Measurements from ENCODE around the gene RFK.

Gene RFK

DNA sequence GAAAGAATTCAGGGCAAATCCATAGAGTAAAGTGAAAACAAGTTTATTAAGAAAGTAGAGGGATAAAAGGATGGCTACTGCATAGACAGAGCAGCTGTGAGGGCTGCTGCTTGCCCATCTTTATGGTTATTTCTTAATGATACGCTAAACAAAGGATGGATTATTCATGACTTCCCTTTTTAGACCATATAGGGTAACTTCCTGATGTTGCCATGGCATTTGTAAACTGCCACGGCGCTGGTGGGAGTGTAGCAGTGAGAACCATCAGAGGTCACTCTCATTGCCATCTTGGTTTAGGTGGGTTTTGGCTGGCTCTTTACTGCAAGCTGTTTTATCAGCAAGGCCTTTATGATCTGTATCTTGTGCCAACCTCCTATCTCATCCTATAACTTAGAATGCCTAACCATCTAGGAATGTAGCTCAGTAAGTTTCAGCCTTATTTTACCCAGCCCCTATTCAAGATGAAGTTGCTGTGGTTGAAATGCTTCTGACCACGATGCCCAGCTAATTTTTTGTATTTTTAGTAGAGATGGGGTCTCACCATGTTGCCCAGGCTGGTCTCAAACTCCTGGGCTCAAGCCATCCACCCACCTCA lies 42.1 kb downstream of the RFK start:
- no peak overlapping the region for H3K4me3 ChIP-seq (replicated peaks; ENCODE audit: low read depth, low read length)
- no peak for DNase-seq (ENCODE audit: low read depth)
- TF ChIP-seq, protein P1, sequence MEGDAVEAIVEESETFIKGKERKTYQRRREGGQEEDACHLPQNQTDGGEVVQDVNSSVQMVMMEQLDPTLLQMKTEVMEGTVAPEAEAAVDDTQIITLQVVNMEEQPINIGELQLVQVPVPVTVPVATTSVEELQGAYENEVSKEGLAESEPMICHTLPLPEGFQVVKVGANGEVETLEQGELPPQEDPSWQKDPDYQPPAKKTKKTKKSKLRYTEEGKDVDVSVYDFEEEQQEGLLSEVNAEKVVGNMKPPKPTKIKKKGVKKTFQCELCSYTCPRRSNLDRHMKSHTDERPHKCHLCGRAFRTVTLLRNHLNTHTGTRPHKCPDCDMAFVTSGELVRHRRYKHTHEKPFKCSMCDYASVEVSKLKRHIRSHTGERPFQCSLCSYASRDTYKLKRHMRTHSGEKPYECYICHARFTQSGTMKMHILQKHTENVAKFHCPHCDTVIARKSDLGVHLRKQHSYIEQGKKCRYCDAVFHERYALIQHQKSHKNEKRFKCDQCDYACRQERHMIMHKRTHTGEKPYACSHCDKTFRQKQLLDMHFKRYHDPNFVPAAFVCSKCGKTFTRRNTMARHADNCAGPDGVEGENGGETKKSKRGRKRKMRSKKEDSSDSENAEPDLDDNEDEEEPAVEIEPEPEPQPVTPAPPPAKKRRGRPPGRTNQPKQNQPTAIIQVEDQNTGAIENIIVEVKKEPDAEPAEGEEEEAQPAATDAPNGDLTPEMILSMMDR (IDR thresholded peaks at IDR 0.05; ENCODE audit: low read length, missing control alignments), result no peak

DNA sequence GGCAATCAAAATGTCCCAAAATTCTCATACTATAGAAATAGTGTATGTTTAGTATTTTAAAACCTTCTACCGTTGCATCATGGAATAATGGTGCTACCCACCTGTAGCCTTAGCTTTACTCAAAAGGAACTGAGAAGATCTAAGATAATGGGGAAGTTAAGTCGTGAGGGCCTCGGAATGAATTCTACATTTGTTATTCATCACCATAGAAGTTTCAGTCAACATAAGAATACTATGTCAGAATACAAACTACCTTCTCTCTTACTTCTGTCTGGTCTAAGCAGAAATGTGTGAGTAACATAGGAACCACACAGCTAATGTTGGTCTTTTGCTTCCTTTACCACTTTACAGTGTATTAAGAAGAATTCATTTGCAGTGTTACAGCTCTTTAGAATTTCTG lies 43.2 kb downstream of the RFK start:
- no peak for DNase-seq (ENCODE audit: low read depth)
- H3K4me3 ChIP-seq (replicated peaks; ENCODE audit: low read depth, low read length), result no peak overlapping the region
- TF ChIP-seq, protein P1 (IDR thresholded peaks at IDR 0.05; ENCODE audit: low read length, missing control alignments), result no peak

DNA sequence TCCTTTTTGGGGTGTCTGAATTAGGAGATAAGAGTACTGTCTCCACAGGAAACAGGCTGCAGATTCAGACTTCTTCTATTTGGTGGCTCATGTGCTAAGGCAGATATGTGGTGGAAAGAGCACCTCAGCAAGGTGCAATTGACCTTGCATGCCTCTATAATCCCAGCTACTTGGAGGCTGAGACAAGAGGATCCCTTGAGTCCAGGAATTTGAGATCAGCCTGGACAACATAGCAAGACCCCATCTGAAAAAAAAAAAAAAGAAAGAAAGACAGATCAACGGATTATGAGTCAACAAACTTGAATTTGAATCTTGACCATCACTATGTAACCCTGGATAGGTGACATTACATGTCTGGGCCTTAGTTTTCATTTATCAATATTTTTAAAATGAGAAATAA lies 44.4 kb downstream of the RFK start:
- DNase-seq (ENCODE audit: low read depth), result no peak
- no peak overlapping the region for H3K4me3 ChIP-seq (replicated peaks; ENCODE audit: low read depth, low read length)
- TF ChIP-seq, protein P1 (IDR thresholded peaks at IDR 0.05; ENCODE audit: low read length, missing control alignments), result no peak

DNA sequence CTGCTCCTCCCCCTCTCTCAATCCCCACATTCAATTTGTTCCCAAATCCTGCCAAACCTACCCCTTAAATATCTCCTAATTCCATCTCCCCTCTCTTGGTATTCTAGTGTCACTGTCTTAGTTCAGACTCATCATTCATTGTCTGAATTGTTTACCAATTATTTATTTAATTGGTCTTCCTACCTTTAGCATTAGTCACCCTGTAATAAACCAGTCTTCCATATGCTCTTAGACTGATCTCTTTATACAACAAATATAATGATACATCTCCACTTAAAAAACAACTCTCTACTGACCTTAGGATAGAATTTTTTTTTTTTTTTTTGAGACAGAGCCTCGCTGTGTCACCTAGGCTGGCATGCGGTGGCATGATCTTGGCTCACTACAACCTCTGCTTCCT lies 51.4 kb downstream of the RFK start:
- TF ChIP-seq, protein P1 (IDR thresholded peaks at IDR 0.05; ENCODE audit: low read length, missing control alignments), result no peak
- no peak for DNase-seq (ENCODE audit: low read depth)
- no peak overlapping the region for H3K4me3 ChIP-seq (replicated peaks; ENCODE audit: low read depth, low read length)

DNA sequence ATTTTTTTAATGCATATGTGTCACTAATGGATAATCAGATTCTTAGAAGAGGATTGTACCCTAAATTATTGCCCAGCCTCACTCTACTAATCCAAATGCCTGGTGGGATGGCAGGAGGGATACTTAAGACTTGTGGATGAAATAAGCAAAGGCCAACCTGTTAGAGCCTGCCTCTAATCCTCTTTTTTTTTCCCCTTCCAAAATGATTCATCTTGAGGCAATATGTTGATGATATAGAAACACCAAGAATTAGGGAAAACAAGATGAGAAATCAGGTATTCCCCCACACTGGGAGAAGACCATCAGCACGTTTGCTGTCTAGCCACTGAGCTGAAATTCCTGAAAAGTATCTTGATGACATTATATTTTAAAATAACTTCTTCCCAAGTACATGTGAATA lies 52.0 kb downstream of the RFK start:
- DNase-seq (ENCODE audit: low read depth), result no peak
- H3K4me3 ChIP-seq (replicated peaks; ENCODE audit: low read depth, low read length), result no peak overlapping the region
- TF ChIP-seq, protein P1 (IDR thresholded peaks at IDR 0.05; ENCODE audit: low read length, missing control alignments), result no peak

DNA sequence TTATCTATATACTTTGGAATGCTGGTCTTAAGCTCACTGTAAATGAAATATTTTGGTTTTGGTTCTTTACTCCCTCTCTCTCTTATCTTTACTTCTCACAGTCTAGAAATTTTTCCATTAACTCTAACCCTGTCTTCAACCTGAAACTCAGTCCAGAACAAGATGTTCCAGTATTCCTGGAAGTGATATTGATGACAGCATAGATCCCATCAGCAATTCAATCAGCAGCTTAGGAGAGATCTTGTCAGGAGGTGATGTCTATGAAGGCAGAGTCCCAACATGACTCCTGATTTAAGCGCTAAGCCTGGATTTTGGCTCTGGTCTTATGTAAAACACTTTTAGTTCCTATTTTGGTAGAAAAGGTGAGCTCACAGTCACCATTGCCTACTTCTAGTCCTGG lies 52.6 kb downstream of the RFK start:
- TF ChIP-seq, protein P1 (IDR thresholded peaks at IDR 0.05; ENCODE audit: low read length, missing control alignments), result no peak
- DNase-seq (ENCODE audit: low read depth), result no peak
- H3K4me3 ChIP-seq (replicated peaks; ENCODE audit: low read depth, low read length), result no peak overlapping the region

DNA sequence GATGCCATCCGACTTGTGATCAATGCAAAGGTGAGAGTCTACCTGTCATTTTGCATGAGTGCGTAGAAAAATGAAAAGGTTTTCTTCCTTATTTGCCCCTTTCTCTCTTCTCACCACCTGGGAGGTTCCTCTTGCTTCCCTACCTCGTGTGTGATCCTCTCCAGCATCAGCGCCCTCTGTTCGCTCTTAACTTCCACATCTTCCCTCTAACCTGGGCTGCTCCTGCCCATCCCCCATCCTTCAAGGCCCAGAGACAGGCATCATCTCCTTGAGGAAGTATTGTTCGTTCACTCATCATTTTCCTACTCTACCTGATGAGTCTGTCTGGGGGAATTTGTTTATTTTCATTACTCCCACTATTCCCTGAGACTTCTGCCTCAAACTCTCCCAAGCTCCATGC lies 55.8 kb downstream of the RFK start:
- no peak overlapping the region for H3K4me3 ChIP-seq (replicated peaks; ENCODE audit: low read depth, low read length)
- DNase-seq (ENCODE audit: low read depth), result no peak
- TF ChIP-seq, protein P1 (IDR thresholded peaks at IDR 0.05; ENCODE audit: low read length, missing control alignments), result no peak

Data from fibroblast of pulmonary artery (primary cell).